Choroid plexus epithelial cell (primary cell): ENCODE data around the gene WDR41.

Experiments
- DNase-seq: peaks from one replicate; pipeline ENCODE4 v3.0.0-alpha.2; 2010; ENCODE audit warnings: low read depth
- H3K4me3 ChIP-seq: 2 replicates; pipeline ENCODE4 v1.5.1; 2011; ENCODE audit warnings: low read depth, mild to moderate bottlenecking, control low read depth, low read length, moderate library complexity
- TF ChIP-seq, protein P1 (sequence below): conservative IDR thresholded peaks from 2 replicates; pipeline ENCODE4 v1.5.1; 2011; ENCODE audit warnings: low read depth, mild to moderate bottlenecking, control low read depth, inconsistent platforms, low read length, moderate library complexity

Gene WDR41

DNA sequence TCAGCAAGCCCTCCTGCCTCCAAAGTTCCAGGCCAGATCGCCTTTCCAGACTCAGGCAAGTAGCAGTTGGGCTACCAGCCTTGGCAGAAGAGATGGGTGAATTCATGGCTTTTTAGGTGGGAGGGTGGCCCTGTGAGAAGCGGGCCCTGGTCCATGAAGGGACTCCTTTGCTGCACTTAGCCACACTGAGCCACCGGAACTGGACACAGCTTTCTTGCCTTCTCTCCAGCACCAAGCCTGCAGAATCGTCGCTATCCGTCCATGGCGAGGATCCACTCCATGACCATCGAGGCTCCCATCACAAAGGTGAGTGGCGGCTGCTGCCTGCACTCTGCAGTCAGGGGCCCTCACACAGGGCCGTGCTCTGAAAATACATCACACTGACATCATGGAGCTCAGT lies 85.0 kb downstream of the WDR41 start:
- TF ChIP-seq, protein P1, sequence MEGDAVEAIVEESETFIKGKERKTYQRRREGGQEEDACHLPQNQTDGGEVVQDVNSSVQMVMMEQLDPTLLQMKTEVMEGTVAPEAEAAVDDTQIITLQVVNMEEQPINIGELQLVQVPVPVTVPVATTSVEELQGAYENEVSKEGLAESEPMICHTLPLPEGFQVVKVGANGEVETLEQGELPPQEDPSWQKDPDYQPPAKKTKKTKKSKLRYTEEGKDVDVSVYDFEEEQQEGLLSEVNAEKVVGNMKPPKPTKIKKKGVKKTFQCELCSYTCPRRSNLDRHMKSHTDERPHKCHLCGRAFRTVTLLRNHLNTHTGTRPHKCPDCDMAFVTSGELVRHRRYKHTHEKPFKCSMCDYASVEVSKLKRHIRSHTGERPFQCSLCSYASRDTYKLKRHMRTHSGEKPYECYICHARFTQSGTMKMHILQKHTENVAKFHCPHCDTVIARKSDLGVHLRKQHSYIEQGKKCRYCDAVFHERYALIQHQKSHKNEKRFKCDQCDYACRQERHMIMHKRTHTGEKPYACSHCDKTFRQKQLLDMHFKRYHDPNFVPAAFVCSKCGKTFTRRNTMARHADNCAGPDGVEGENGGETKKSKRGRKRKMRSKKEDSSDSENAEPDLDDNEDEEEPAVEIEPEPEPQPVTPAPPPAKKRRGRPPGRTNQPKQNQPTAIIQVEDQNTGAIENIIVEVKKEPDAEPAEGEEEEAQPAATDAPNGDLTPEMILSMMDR: no peak
- no peak overlapping the region for H3K4me3 ChIP-seq
- no peak for DNase-seq

DNA sequence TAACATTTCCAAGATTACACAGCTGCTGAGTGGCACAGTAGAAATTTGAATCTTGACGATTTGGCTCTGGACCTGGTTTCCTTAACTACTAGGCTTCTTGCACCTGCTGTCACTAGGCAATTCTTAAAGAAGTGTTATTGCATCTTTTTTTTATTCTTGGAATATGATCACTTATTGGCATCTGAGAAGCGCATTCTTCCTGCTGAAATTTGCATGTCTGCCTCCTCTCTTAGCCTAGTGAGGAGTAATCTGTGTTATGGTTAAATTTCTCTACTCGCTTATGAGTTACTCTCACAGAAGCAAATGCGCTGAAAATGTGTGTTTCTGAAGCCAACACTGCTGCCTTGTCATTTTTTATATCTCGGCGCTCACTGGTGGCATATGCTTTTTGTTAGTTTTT lies 89.3 kb downstream of the WDR41 start:
- no peak for DNase-seq
- no peak overlapping the region for H3K4me3 ChIP-seq
- TF ChIP-seq, protein P1: no peak

DNA sequence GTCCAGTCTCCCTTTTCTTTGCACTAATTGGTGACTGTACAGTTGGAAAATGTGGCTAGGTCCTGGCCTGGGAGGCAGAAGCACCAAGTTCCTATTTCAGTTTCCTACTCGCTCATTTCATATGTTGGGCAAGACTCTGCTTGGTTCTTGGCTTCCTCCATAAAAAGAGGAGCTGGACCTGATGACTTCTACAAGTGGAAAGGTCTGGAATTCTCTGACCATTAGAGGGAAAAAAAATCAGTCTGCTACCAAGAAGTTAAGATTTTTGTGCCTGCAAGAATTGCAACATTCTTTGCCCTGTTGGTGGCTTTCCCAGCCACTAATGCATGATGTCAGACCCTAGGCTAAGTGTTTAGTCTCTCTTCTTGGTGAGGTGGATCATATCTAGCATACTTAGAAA lies 91.5 kb downstream of the WDR41 start:
- DNase-seq: no peak
- H3K4me3 ChIP-seq: no peak overlapping the region
- TF ChIP-seq, protein P1: no peak

DNA sequence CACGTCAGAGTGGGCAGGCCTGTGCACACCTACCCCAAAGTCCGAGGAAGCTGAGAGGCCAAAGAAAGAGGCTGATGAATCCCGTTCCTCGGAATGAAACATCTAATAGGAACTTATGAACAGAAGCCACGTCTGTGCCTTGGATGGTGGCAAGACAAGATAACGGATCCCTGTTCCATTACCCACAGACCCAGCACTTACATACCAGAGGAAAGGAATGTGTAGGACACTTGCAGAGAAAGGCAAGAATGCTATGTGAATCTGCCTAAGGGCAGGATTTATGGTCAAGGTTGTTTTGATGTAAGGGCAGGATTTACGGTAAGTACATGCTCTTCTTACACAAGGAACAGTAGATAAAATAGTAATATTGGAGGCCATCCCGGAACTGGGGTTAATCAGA lies 93.2 kb downstream of the WDR41 start:
- TF ChIP-seq, protein P1: no peak
- no peak for DNase-seq
- H3K4me3 ChIP-seq: no peak overlapping the region

DNA sequence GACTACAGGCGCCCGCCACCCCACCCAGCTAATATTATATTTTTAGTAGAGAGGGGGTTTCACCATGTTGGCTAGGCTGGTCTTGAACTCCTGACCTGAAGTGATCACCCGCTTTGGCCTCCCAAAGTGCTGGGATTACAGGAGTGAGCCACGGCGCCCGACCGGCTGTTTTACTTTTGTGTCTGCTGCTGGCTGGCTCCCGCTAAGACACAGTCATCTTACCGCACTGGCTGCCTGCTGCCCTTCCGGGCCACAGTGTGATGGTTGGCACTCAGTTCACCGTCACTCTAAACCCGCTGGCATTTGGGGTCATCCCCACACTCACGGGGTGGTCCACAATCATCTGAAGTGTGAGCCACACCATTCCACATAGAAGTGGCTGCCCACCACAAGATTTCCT lies 93.7 kb downstream of the WDR41 start:
- TF ChIP-seq, protein P1: no peak
- H3K4me3 ChIP-seq: no peak overlapping the region
- no peak for DNase-seq

DNA sequence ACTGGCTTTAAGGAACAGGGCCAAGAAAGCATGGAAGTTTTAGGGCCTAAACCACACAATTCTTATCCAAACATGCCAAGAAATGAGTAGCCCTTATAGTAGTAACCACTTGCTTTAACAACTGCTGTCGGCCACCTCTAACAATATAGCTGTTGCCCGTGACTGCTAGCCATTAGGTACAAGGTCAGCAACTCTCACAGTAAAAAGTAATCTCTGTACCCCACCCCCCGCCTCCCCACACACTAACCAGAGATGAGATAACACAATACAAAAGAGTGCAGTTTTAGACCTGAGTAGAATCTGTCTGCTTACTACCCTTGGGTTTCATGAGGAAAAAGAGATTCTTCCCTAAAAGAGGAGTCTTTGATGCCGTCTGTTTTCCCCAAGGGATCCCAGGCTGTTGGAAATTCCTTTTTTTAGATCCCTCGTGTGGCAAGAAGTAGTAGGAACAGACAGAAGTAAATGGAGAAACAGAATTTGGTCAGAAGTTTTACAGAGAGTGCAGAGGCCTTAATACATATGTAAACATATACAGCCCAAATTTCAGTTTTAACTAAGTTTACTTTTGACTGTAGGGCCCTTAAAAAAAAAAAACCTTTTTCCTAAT lies 94.3 kb downstream of the WDR41 start:
- H3K4me3 ChIP-seq: no peak overlapping the region
- no peak for DNase-seq
- TF ChIP-seq, protein P1: no peak

DNA sequence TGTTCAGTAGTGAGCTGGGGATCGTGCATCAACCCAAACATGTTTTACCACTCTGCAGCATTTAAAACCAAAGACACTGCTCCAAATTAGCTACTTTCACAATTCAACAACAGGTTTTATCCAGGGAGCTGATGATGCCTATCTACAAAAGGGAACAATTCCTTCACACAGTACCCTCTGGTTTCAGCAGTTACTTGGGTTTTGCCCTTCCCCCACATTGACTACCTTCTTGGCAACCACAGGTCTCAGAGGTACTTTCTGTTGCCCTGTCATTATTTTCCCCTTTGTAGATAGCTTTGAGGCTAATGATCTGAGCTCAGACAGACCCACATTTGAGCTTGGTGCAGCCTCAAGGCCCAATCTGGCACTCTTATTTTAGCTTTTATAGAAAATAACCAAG lies 96.1 kb downstream of the WDR41 start:
- no peak for DNase-seq
- TF ChIP-seq, protein P1: no peak

More for the DNA sequence above, 96.1 kb downstream of the WDR41 start:
- no peak overlapping the region for H3K4me3 ChIP-seq
